Endothelial cell (in vitro differentiated cells): ENCODE results near the gene GRSF1. TPM values are rescaled to one million over a fixed set of nuclear protein-coding genes. Genes with fewer than 3 reads are reported as not detected.

Source experiments
- DNase-seq: peaks from one replicate; pipeline ENCODE4 v3.0.0; 2021; ENCODE audit warnings: low spot score
- H3K27ac Mint-ChIP-seq: one replicate; pipeline ENCODE4 v1.8.0; 2021; ENCODE audit warnings: mixed read lengths, inconsistent platforms; ENCODE audit not compliant: unreplicated experiment
- H3K27me3 Mint-ChIP-seq: one replicate; pipeline ENCODE4 v1.8.0; 2021; ENCODE audit warnings: mild to moderate bottlenecking, moderate library complexity, mixed read lengths, inconsistent platforms; ENCODE audit not compliant: unreplicated experiment
- H3K36me3 Mint-ChIP-seq: one replicate; pipeline ENCODE4 v1.8.0; 2021; ENCODE audit warnings: mild to moderate bottlenecking, low read depth, mixed read lengths, inconsistent platforms; ENCODE audit not compliant: unreplicated experiment
- H3K4me1 Mint-ChIP-seq: one replicate; pipeline ENCODE4 v1.8.0; 2021; ENCODE audit warnings: mild to moderate bottlenecking, mixed read lengths, inconsistent platforms; ENCODE audit not compliant: unreplicated experiment
- H3K4me3 Mint-ChIP-seq: one replicate; pipeline ENCODE4 v1.8.0; 2021; ENCODE audit warnings: mild to moderate bottlenecking, mixed read lengths, inconsistent platforms; ENCODE audit not compliant: unreplicated experiment
- H3K9me3 Mint-ChIP-seq: one replicate; pipeline ENCODE4 v1.8.0; 2021; ENCODE audit warnings: mixed read lengths, inconsistent platforms; ENCODE audit not compliant: unreplicated experiment
- CTCF ChIP-seq: fragments of 200-600 bp; sonication (generic); IDR thresholded peaks from one replicate; pipeline ENCODE4 v1.5.0; 2021; ENCODE audit warnings: antibody characterized with exemption; ENCODE audit not compliant: unreplicated experiment
- total RNA-seq: library from RNA; stranded (reverse); fragmentation: NEBNext Ultra II Directional; extraction: Animal tissue kit (Norgen Biotek cat#: 25700); gene quantifications from one replicate; pipeline ENCODE4 v1.2.1, GENCODE V29; 2021; ENCODE audit not compliant: unreplicated experiment

Gene GRSF1
- total RNA-seq, 1 donor from 2014 or later, result 69.5 TPM

GRCh38 chr4:70873216-70873615 lies 33.5 kb upstream of the GRSF1 start:
- TF ChIP-seq CTCF, result no peak
- Mint-ChIP-seq H3K27ac (no peak overlapping the region), H3K4me3 (no peak overlapping the region), H3K36me3 (no peaks in the 10 kb centered on the region), H3K4me1 (no peaks in the 10 kb centered on the region), H3K9me3 (no peaks in the 10 kb centered on the region), H3K27me3 (no peaks in the 10 kb centered on the region)
- DNase-seq, result no peak

- Mint-ChIP-seq H3K9me3 (no peaks in the 10 kb centered on the region), H3K4me1 (no peaks in the 10 kb centered on the region), H3K27ac (no peak overlapping the region)
Measured at GRCh38 chr4:70868778-70869177, 29.1 kb upstream of the GRSF1 start.

GRCh38 chr4:70863099-70863790 lies 23.6 kb upstream of the GRSF1 start:
- Mint-ChIP-seq H3K4me1 (peaks cover 29% of the 10 kb centered on the region), H3K4me3 (no peak overlapping the region), H3K27me3 (no peaks in the 10 kb centered on the region), H3K9me3 (no peaks in the 10 kb centered on the region), H3K27ac (no peak overlapping the region), H3K36me3 (no peaks in the 10 kb centered on the region)
- no peak for DNase-seq
- no peak for TF ChIP-seq CTCF

More at GRCh38 chr4:70868778-70869177, 29.1 kb upstream of the GRSF1 start:
- Mint-ChIP-seq H3K36me3 (no peaks in the 10 kb centered on the region), H3K4me3 (no peak overlapping the region), H3K27me3 (no peaks in the 10 kb centered on the region)
- no peak for TF ChIP-seq CTCF
- no peak for DNase-seq

GRCh38 chr4:70859066-70859465 lies 19.4 kb upstream of the GRSF1 start:
- Mint-ChIP-seq H3K36me3 (no peaks in the 10 kb centered on the region), H3K27ac (peak overlapping the region; percentile 70), H3K4me3 (no peak overlapping the region), H3K4me1 (peaks cover 36% of the 10 kb centered on the region), H3K9me3 (no peaks in the 10 kb centered on the region), H3K27me3 (no peaks in the 10 kb centered on the region)
- no peak for TF ChIP-seq CTCF
- no peak for DNase-seq

- H3K9me3 Mint-ChIP-seq, result no peaks in the 10 kb centered on the region
- DNase-seq, result no peak
- no peak overlapping the region for H3K27ac Mint-ChIP-seq
- H3K36me3 Mint-ChIP-seq, result no peaks in the 10 kb centered on the region
- peaks cover 36% of the 10 kb centered on the region for H3K4me1 Mint-ChIP-seq
- no peaks in the 10 kb centered on the region for H3K27me3 Mint-ChIP-seq
- no peak for TF ChIP-seq CTCF
- no peak overlapping the region for H3K4me3 Mint-ChIP-seq
Measured at GRCh38 chr4:70858454-70858853, 18.8 kb upstream of the GRSF1 start.
